CD14-positive monocyte (primary cell): ENCODE results near the gene TXNRD1. TPM values are rescaled to one million over a fixed set of nuclear protein-coding genes. Genes with fewer than 3 reads are reported as not detected.

Source experiments
- DNase-seq, 3 donors: peaks; one replicate each; pipeline ENCODE4 v3.0.0-alpha.2; 2011 to 2022
- H2AFZ ChIP-seq: 2 replicates; pipeline ENCODE4 v1.6.0; 2012; ENCODE audit warnings: mild to moderate bottlenecking, low read depth, low read length, inconsistent platforms; ENCODE audit not compliant: insufficient read depth, poor library complexity, severe bottlenecking
- H3K27ac ChIP-seq, 2 donors: 1 replicate in 1 of 2; 2 replicates in 1 of 2; pipeline ENCODE4 v1.5.1; 2012 to 2013; ENCODE audit warnings: low read length in 2 of 2, control low read depth in 1 of 2, inconsistent platforms in 1 of 2, low read depth in 1 of 2, mild to moderate bottlenecking in 1 of 2
- H3K27me3 ChIP-seq, 2 donors: one replicate each; pipeline versions ENCODE4 v1.6.0 to v1.6.1; 2011 to 2013; ENCODE audit warnings: low read length in 2 of 2; ENCODE audit not compliant: control insufficient read depth in 2 of 2, insufficient read depth in 2 of 2
- H3K36me3 ChIP-seq, 2 donors: replicated peaks in 1 of 2; 1 replicate in 1 of 2; 2 replicates in 1 of 2; pipeline versions ENCODE4 v1.5.1 to v1.6.1; 2012 to 2013; ENCODE audit warnings: low read length in 2 of 2, control low read depth in 1 of 2, inconsistent platforms in 1 of 2, mild to moderate bottlenecking in 1 of 2; ENCODE audit not compliant: insufficient read depth in 2 of 2, control insufficient read depth in 1 of 2
- H3K4me1 ChIP-seq, 2 donors: 1 replicate in 1 of 2; 2 replicates in 1 of 2; pipeline versions ENCODE4 v1.5.1 to v1.6.1; 2012 to 2013; ENCODE audit warnings: low read length in 2 of 2, control low read depth in 1 of 2, inconsistent platforms in 1 of 2, mild to moderate bottlenecking in 1 of 2, moderate library complexity in 1 of 2; ENCODE audit not compliant: insufficient read depth in 2 of 2, control insufficient read depth in 1 of 2
- H3K4me2 ChIP-seq: replicated peaks from 2 replicates; pipeline ENCODE3; 2012; ENCODE audit warnings: low read length, moderate library complexity, mild to moderate bottlenecking; ENCODE audit not compliant: poor library complexity, severe bottlenecking; ENCODE audit errors: extremely low read depth
- H3K4me3 ChIP-seq, 3 experiments: fragments of 200-600 bp in 1 of 3; sonication (generic) in 1 of 3; replicated peaks in 1 of 3; 1 replicate in 2 of 3; 2 replicates in 1 of 3; pipeline ENCODE4 v1.5.1; 2011 to 2013; ENCODE audit warnings: low read length in 3 of 3, mild to moderate bottlenecking in 3 of 3, control low read depth in 2 of 3, low read depth in 2 of 3, inconsistent platforms in 1 of 3, moderate library complexity in 1 of 3
- H3K79me2 ChIP-seq: 2 replicates; pipeline ENCODE4 v1.6.0; 2012; ENCODE audit warnings: mild to moderate bottlenecking, control low read depth, inconsistent platforms, low read length, moderate library complexity; ENCODE audit not compliant: insufficient read depth
- H3K9ac ChIP-seq: 2 replicates; pipeline ENCODE4 v1.6.0; 2017; ENCODE audit warnings: low read length, mild to moderate bottlenecking; ENCODE audit not compliant: insufficient read depth, poor library complexity, severe bottlenecking
- H3K9me3 ChIP-seq, 2 donors: replicated peaks in 1 of 2; 1 replicate in 1 of 2; 2 replicates in 1 of 2; pipeline versions ENCODE4 v1.5.1 to v1.6.1; 2012 to 2013; ENCODE audit warnings: low read length in 2 of 2, control low read depth in 1 of 2; ENCODE audit not compliant: control insufficient read depth in 1 of 2, insufficient read depth in 1 of 2
- H4K20me1 ChIP-seq: 2 replicates; pipeline ENCODE4 v1.6.0; 2012; ENCODE audit warnings: mild to moderate bottlenecking, low read length, control low read depth, moderate library complexity; ENCODE audit not compliant: insufficient read depth
- H3K27ac Mint-ChIP-seq, 7 donors: one replicate each; pipeline ENCODE4 v1.8.0; 2020; ENCODE audit warnings: mild to moderate bottlenecking in 7 of 7, mixed read lengths in 7 of 7, moderate library complexity in 6 of 7, inconsistent platforms in 2 of 7
- H3K27me3 Mint-ChIP-seq, 3 donors: one replicate each; pipeline ENCODE4 v1.8.0; 2021 to 2022; ENCODE audit warnings: low read depth in 3 of 3, mild to moderate bottlenecking in 3 of 3, mixed read lengths in 3 of 3, moderate library complexity in 3 of 3, inconsistent platforms in 1 of 3
- H3K36me3 Mint-ChIP-seq, 2 donors: one replicate each; pipeline ENCODE4 v1.8.0; 2020; ENCODE audit warnings: mixed read lengths in 2 of 2, inconsistent platforms in 1 of 2, mild to moderate bottlenecking in 1 of 2
- H3K4me1 Mint-ChIP-seq: one replicate; pipeline ENCODE4 v1.8.0; 2020; ENCODE audit warnings: mild to moderate bottlenecking, mixed read lengths
- H3K4me3 Mint-ChIP-seq, 2 donors: one replicate each; pipeline ENCODE4 v1.8.0; 2020; ENCODE audit warnings: mild to moderate bottlenecking in 2 of 2, mixed read lengths in 2 of 2, moderate library complexity in 1 of 2
- H3K9me3 Mint-ChIP-seq, 7 donors: one replicate each; pipeline ENCODE4 v1.8.0; 2020 to 2022; ENCODE audit warnings: mixed read lengths in 7 of 7, mild to moderate bottlenecking in 6 of 7, moderate library complexity in 6 of 7, inconsistent platforms in 2 of 7
- CTCF ChIP-seq: fragments of 200-600 bp; IDR thresholded peaks from one replicate; pipeline ENCODE4 v1.8.0; 2022; ENCODE audit warnings: antibody characterized with exemption, mild to moderate bottlenecking
- WGBS: methylation state at CpG from one replicate; pipeline ENCODE4 v1.1.5; 2013; ENCODE audit warnings: missing lambda C conversion rate; ENCODE audit not compliant: insufficient coverage; 5-methylcytosine and 5-hydroxymethylcytosine counted together
- intact Hi-C, 2 donors: fragments of 100-400 bp; cut with micrococcal nuclease; formaldehyde crosslinking; loops; one replicate each; pipeline versions ENCODE4 v1.15.0 to v1.15.1; 2023
- polyA plus RNA-seq, 3 donors: library from polyadenylated mRNA; depleted of rRNA in 1 of 3; unstranded in 2 of 3; stranded (reverse) in 1 of 3; fragments of 300-500 nt in 2 of 3; fragments of >200 nt in 1 of 3; fragmentation: Illumina TruSeq in 2 of 3; gene quantifications; 1 replicate in 2 of 3; 2 replicates in 1 of 3; pipeline ENCODE4 v1.2.3, GENCODE V29; 2012 to 2021

TXNRD1 gene
- polyA plus RNA-seq, 3 donors: 26.9 to 46.1 (median 29.2) TPM

- no CpG with 5 or more reads among the region's 1 CpG for WGBS
- Mint-ChIP-seq H3K36me3 (peaks cover 18 to 23% of the 10 kb centered on the region in 2 donors), H3K27me3 (no peaks in the 10 kb centered on the region), H3K9me3 (peaks cover 0 to 6% (median 2%) of the 10 kb centered on the region in 7 donors), H3K4me1 (peaks cover 2% of the 10 kb centered on the region), H3K4me3 (no peak overlapping the region), H3K27ac (no peak overlapping the region)
- no peaks in the 10 kb centered on the region for H3K27me3 ChIP-seq
- no peak overlapping the region for H3K4me2 ChIP-seq
- H3K36me3 ChIP-seq: peaks cover 11 to 26% of the 10 kb centered on the region in 2 donors
- no peak overlapping the region for H3K27ac ChIP-seq
- no peaks in the 10 kb centered on the region for H3K4me1 ChIP-seq
- H3K9me3 ChIP-seq: peaks cover 0 to 4% of the 10 kb centered on the region in 2 donors
- no peak overlapping the region for H3K9ac ChIP-seq
- H3K4me3 ChIP-seq: no peak overlapping the region
- no peaks in the 10 kb centered on the region for H4K20me1 ChIP-seq
- no peak overlapping the region for H2AFZ ChIP-seq
- TF ChIP-seq CTCF: no peak
- intact Hi-C loops: loop anchor here (5.0 kb wide), 2 partner anchors 140 to 155 kb away; partner anchors contain the start of gene TXNRD1 (in 2 of the 2)
- DNase-seq: no peak
- no peaks in the 10 kb centered on the region for H3K79me2 ChIP-seq
Observed at GRCh38 chr12:104357421-104357952, 141.9 kb downstream of the TXNRD1 start.

- Histone ChIP-seq H2AFZ (no peak overlapping the region), H3K4me2 (no peak overlapping the region), H3K79me2 (no peaks in the 10 kb centered on the region), H3K9ac (no peak overlapping the region), H3K4me3 (no peak overlapping the region), H3K4me1 (no peaks in the 10 kb centered on the region), H3K27ac (no peak overlapping the region), H3K27me3 (no peaks in the 10 kb centered on the region), H4K20me1 (no peaks in the 10 kb centered on the region), H3K9me3 (peaks cover 0 to 4% of the 10 kb centered on the region in 2 donors), H3K36me3 (peaks cover 6 to 17% of the 10 kb centered on the region in 2 donors)
- Mint-ChIP-seq H3K27ac (peak overlapping the region in 1 of 7 donors; percentile 25), H3K27me3 (no peaks in the 10 kb centered on the region), H3K4me3 (no peak overlapping the region), H3K4me1 (peaks cover 2% of the 10 kb centered on the region), H3K36me3 (peaks cover 10 to 16% of the 10 kb centered on the region in 2 donors), H3K9me3 (peaks cover 0 to 6% (median 2%) of the 10 kb centered on the region in 7 donors)
- peak; percentile 92 for TF ChIP-seq CTCF
- DNase-seq: peak; percentile 76 to 84 (median 83)
- intact Hi-C loops: loop anchor here (2.0 to 5.0 kb wide), 3 partner anchors 141 to 158 kb away; partner anchors contain the start of gene TXNRD1 (in 2 of the 2)
- WGBS: 33% methylated on average over 3 of the region's 5 CpGs
Observed at GRCh38 chr12:104358353-104359003, 142.9 kb downstream of the TXNRD1 start.
